OCI-LY1 (cell line): ENCODE data around the gene PKD1.

ENCODE experiments used
- CTCF ChIP-seq: fragments of 200-600 bp; sonication (generic), shearing (Covaris generic); IDR thresholded peaks from 2 replicates; pipeline ENCODE4 v1.5.1; 2017; ENCODE audit warnings: mild to moderate bottlenecking, antibody characterized with exemption, low read length, moderate library complexity, mixed read lengths
- EZH2 ChIP-seq: fragments of 200-600 bp; sonication (generic), shearing (Covaris generic); IDR thresholded peaks from 2 replicates; pipeline ENCODE4 v1.8.0; 2017; ENCODE audit warnings: borderline replicate concordance, mixed run types, mild to moderate bottlenecking, antibody characterized with exemption, low read length, moderate library complexity, mixed read lengths

- no peak for TF ChIP-seq CTCF
- no peak for TF ChIP-seq EZH2
These were observed 21.1 kb upstream of the PKD1 start for GRCh38 chr16:2156849-2157224.
